ENCODE measurements around the gene TOX4. TPM values are rescaled to one million over a fixed set of nuclear protein-coding genes. Genes with fewer than 3 reads are reported as not detected.

TOX4 gene
- total RNA-seq, 1 experiment from 2014 or later: 78.8 TPM

- H3K36me3 ChIP-seq (ENCODE audit: control insufficient read depth, insufficient read depth, low read length): no peaks in the 10 kb centered on the region
- POLR2A ChIA-PET: no interaction called here
- no peaks in the 10 kb centered on the region for H3K4me1 ChIP-seq
- no peak overlapping the region for H3K27ac Mint-ChIP-seq (ENCODE audit: unreplicated experiment)
- no peak for TF ChIP-seq CTCF (IDR thresholded peaks at IDR 0.05; ENCODE audit: insufficient read depth in 1 of 2, low read depth in 1 of 2, low read length in 1 of 2, severe bottlenecking in 1 of 2, unreplicated experiment in 1 of 2)
- H3K4me3 Mint-ChIP-seq (ENCODE audit: unreplicated experiment): no peak overlapping the region
- CTCF ChIA-PET: no interaction called here
- no peaks in the 10 kb centered on the region for H3K4me1 Mint-ChIP-seq (ENCODE audit: low read depth, unreplicated experiment)
- intact Hi-C loops (cut with micrococcal nuclease; ENCODE audit: unreplicated experiment): no loop called here
- DNase-seq: no peak
- no peaks in the 10 kb centered on the region for H3K36me3 Mint-ChIP-seq (ENCODE audit: insufficient read depth, unreplicated experiment)
- no peak overlapping the region for H3K4me3 ChIP-seq (ENCODE audit: low read depth, low read length)
- H3K27me3 Mint-ChIP-seq (ENCODE audit: insufficient read depth, unreplicated experiment): no peaks in the 10 kb centered on the region
- no TSS peak for BruUV-seq (replicated peaks)
- no peaks in the 10 kb centered on the region for H3K27me3 ChIP-seq (replicated peaks; ENCODE audit: control insufficient read depth, insufficient read depth, low read length)
- H3K9me3 ChIP-seq: no peaks in the 10 kb centered on the region
- H3K9me3 Mint-ChIP-seq (ENCODE audit: unreplicated experiment): no peaks in the 10 kb centered on the region
These were observed 41.7 kb downstream of the TOX4 start for GRCh38 chr14:21518725-21519124.

- Mint-ChIP-seq H3K4me3 (ENCODE audit: unreplicated experiment) (no peak overlapping the region), H3K36me3 (ENCODE audit: insufficient read depth, unreplicated experiment) (no peaks in the 10 kb centered on the region), H3K27ac (ENCODE audit: unreplicated experiment) (no peak overlapping the region), H3K9me3 (ENCODE audit: unreplicated experiment) (no peaks in the 10 kb centered on the region), H3K27me3 (ENCODE audit: insufficient read depth, unreplicated experiment) (no peaks in the 10 kb centered on the region), H3K4me1 (ENCODE audit: low read depth, unreplicated experiment) (no peaks in the 10 kb centered on the region)
- BruUV-seq (replicated peaks): no TSS peak
- H3K9me3 ChIP-seq: no peaks in the 10 kb centered on the region
- no peaks in the 10 kb centered on the region for H3K36me3 ChIP-seq (ENCODE audit: control insufficient read depth, insufficient read depth, low read length)
- ChIA-PET POLR2A (no interaction called here), CTCF (no interaction called here)
- no peaks in the 10 kb centered on the region for H3K4me1 ChIP-seq
- H3K27me3 ChIP-seq (replicated peaks; ENCODE audit: control insufficient read depth, insufficient read depth, low read length): no peaks in the 10 kb centered on the region
- no peak overlapping the region for H3K4me3 ChIP-seq (ENCODE audit: low read depth, low read length)
- TF ChIP-seq CTCF (IDR thresholded peaks at IDR 0.05; ENCODE audit: insufficient read depth in 1 of 2, low read depth in 1 of 2, low read length in 1 of 2, severe bottlenecking in 1 of 2, unreplicated experiment in 1 of 2): no peak
- no peak for DNase-seq
- intact Hi-C loops (cut with micrococcal nuclease; ENCODE audit: unreplicated experiment): no loop called here
These were observed 43.8 kb downstream of the TOX4 start for GRCh38 chr14:21520767-21521166.

- no peaks in the 10 kb centered on the region for H3K36me3 Mint-ChIP-seq (ENCODE audit: insufficient read depth, unreplicated experiment)
- H3K9me3 ChIP-seq: no peaks in the 10 kb centered on the region
- H3K9me3 Mint-ChIP-seq (ENCODE audit: unreplicated experiment): no peaks in the 10 kb centered on the region
- H3K4me1 ChIP-seq: no peaks in the 10 kb centered on the region
- H3K36me3 ChIP-seq (ENCODE audit: control insufficient read depth, insufficient read depth, low read length): no peaks in the 10 kb centered on the region
- H3K27ac Mint-ChIP-seq (ENCODE audit: unreplicated experiment): no peak overlapping the region
- BruUV-seq (replicated peaks): no TSS peak
- no peaks in the 10 kb centered on the region for H3K27me3 ChIP-seq (replicated peaks; ENCODE audit: control insufficient read depth, insufficient read depth, low read length)
- H3K27me3 Mint-ChIP-seq (ENCODE audit: insufficient read depth, unreplicated experiment): no peaks in the 10 kb centered on the region
- TF ChIP-seq CTCF (IDR thresholded peaks at IDR 0.05; ENCODE audit: insufficient read depth in 1 of 2, low read depth in 1 of 2, low read length in 1 of 2, severe bottlenecking in 1 of 2, unreplicated experiment in 1 of 2): no peak
- CTCF ChIA-PET: no interaction called here
- intact Hi-C loops (cut with micrococcal nuclease; ENCODE audit: unreplicated experiment): no loop called here
- DNase-seq: no peak
- no peak overlapping the region for H3K4me3 Mint-ChIP-seq (ENCODE audit: unreplicated experiment)
- H3K4me1 Mint-ChIP-seq (ENCODE audit: low read depth, unreplicated experiment): no peaks in the 10 kb centered on the region
- no peak overlapping the region for H3K4me3 ChIP-seq (ENCODE audit: low read depth, low read length)
- POLR2A ChIA-PET: no interaction called here
These were observed 44.5 kb downstream of the TOX4 start for GRCh38 chr14:21521501-21521900.

Data from Caco-2 (cell line).